Measurements from ENCODE around the gene MSH5. TPM values are rescaled to one million over a fixed set of nuclear protein-coding genes. Genes with fewer than 3 reads are reported as not detected.

Gene MSH5
- total and polyA plus RNA-seq, 2 of the 13 experiments (the other 11 are each of a cell fraction or from before 2014, with no cell fraction given), result 10.2 to 38.7 TPM

GRCh38 chr6:31713991-31714684 lies 25.7 kb upstream of the MSH5 start (continued):
- TF ChIP-seq, protein P1, sequence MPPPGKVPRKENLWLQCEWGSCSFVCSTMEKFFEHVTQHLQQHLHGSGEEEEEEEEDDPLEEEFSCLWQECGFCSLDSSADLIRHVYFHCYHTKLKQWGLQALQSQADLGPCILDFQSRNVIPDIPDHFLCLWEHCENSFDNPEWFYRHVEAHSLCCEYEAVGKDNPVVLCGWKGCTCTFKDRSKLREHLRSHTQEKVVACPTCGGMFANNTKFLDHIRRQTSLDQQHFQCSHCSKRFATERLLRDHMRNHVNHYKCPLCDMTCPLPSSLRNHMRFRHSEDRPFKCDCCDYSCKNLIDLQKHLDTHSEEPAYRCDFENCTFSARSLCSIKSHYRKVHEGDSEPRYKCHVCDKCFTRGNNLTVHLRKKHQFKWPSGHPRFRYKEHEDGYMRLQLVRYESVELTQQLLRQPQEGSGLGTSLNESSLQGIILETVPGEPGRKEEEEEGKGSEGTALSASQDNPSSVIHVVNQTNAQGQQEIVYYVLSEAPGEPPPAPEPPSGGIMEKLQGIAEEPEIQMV (CRISPR knock-in tag; IDR thresholded peaks at IDR 0.05; ENCODE audit: low read depth), result no peak
- TF ChIP-seq ZNF615 (CRISPR knock-in tag; IDR thresholded peaks at IDR 0.05; ENCODE audit: borderline replicate concordance), result no peak
- TF ChIP-seq SOX13 (IDR thresholded peaks at IDR 0.05), result no peak
- TF ChIP-seq SOX13 (CRISPR knock-in tag; conservative IDR thresholded peaks at IDR 0.05 in 1 of 2, IDR thresholded peaks at IDR 0.05 in 1 of 2), result peak in 1 of 2 experiments; percentile 71; a peak in 2 of 4 replicates
- no peak for TF ChIP-seq NCOR1 (IDR thresholded peaks at IDR 0.05; ENCODE audit: borderline replicate concordance, low read length)
- peak; percentile 43; the same call in 1 of the 2 replicates for TF ChIP-seq GATAD2A (CRISPR knock-in tag; IDR thresholded peaks at IDR 0.05)
- no peak for TF ChIP-seq MEIS1 (CRISPR knock-in tag; IDR thresholded peaks at IDR 0.05; ENCODE audit: borderline replicate concordance)
- TF ChIP-seq, protein P2, sequence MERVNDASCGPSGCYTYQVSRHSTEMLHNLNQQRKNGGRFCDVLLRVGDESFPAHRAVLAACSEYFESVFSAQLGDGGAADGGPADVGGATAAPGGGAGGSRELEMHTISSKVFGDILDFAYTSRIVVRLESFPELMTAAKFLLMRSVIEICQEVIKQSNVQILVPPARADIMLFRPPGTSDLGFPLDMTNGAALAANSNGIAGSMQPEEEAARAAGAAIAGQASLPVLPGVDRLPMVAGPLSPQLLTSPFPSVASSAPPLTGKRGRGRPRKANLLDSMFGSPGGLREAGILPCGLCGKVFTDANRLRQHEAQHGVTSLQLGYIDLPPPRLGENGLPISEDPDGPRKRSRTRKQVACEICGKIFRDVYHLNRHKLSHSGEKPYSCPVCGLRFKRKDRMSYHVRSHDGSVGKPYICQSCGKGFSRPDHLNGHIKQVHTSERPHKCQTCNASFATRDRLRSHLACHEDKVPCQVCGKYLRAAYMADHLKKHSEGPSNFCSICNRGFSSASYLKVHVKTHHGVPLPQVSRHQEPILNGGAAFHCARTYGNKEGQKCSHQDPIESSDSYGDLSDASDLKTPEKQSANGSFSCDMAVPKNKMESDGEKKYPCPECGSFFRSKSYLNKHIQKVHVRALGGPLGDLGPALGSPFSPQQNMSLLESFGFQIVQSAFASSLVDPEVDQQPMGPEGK (CRISPR knock-in tag; IDR thresholded peaks at IDR 0.05), result peak; percentile 62
- no peak for TF ChIP-seq RARA (CRISPR knock-in tag; IDR thresholded peaks at IDR 0.05)
- no peak for TF ChIP-seq ZNF382 (CRISPR knock-in tag; IDR thresholded peaks at IDR 0.05; ENCODE audit: borderline replicate concordance)
- TF ChIP-seq ZNF569 (CRISPR knock-in tag; IDR thresholded peaks at IDR 0.05; ENCODE audit: borderline replicate concordance), result no peak
- TF ChIP-seq, protein P3, sequence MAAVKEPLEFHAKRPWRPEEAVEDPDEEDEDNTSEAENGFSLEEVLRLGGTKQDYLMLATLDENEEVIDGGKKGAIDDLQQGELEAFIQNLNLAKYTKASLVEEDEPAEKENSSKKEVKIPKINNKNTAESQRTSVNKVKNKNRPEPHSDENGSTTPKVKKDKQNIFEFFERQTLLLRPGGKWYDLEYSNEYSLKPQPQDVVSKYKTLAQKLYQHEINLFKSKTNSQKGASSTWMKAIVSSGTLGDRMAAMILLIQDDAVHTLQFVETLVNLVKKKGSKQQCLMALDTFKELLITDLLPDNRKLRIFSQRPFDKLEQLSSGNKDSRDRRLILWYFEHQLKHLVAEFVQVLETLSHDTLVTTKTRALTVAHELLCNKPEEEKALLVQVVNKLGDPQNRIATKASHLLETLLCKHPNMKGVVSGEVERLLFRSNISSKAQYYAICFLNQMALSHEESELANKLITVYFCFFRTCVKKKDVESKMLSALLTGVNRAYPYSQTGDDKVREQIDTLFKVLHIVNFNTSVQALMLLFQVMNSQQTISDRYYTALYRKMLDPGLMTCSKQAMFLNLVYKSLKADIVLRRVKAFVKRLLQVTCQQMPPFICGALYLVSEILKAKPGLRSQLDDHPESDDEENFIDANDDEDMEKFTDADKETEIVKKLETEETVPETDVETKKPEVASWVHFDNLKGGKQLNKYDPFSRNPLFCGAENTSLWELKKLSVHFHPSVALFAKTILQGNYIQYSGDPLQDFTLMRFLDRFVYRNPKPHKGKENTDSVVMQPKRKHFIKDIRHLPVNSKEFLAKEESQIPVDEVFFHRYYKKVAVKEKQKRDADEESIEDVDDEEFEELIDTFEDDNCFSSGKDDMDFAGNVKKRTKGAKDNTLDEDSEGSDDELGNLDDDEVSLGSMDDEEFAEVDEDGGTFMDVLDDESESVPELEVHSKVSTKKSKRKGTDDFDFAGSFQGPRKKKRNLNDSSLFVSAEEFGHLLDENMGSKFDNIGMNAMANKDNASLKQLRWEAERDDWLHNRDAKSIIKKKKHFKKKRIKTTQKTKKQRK (IDR thresholded peaks at IDR 0.05; ENCODE audit: low read length), result no peak
- TF ChIP-seq TBX2 (CRISPR knock-in tag; IDR thresholded peaks at IDR 0.05; ENCODE audit: borderline replicate concordance), result peak; percentile 30; the same call in 1 of the 2 replicates
- TF ChIP-seq, protein P4, sequence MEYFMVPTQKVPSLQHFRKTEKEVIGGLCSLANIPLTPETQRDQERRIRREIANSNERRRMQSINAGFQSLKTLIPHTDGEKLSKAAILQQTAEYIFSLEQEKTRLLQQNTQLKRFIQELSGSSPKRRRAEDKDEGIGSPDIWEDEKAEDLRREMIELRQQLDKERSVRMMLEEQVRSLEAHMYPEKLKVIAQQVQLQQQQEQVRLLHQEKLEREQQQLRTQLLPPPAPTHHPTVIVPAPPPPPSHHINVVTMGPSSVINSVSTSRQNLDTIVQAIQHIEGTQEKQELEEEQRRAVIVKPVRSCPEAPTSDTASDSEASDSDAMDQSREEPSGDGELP (IDR thresholded peaks at IDR 0.05; ENCODE audit: borderline replicate concordance, low read depth), result peak; percentile 45; the same call in 1 of the 2 replicates
- TF ChIP-seq TCF7 (IDR thresholded peaks at IDR 0.05; ENCODE audit: low read depth), result peak; percentile 71

All from HepG2 (cell line).